ENCODE data around the gene UBA1.
A peak's percentile ranks its signal among the peaks of the same experiment; 100 is the strongest.

UBA1 gene

DNA sequence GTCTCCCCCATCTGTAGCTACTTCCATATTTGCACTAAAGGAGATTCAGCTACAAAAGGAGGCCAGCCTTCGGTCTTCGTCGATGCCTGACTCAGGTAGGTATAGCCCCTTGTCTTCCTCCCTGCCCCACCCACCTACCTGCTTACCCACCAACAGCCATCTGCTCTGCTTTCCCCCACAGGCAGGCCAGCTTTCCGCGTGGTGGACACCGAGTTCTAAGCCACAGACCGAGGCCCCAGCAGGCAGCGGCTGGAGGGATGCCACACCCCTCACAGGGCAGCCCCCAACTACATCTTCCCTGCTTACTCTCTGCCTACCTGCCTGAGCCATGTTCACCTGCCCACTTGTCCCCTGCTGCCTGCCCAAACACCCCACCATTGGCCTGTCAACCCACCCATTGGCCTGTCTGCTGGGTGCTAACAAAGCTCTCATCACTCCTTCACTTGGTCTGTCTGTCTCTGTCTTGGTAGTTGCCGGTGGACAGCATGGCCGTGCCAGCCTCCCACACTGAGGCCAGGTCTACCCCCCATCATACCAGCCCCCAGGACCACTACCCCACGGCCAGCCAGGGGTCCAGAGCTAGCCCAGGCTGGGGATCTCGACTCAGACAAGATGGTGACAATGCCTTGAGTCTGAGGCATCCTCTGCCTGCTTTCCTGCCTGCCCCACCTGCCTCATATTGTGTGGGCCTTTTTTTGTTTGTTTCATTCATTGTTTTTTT is 35.1 kb downstream of the UBA1 start:
- no peak for DNase-seq (ENCODE audit: low read depth in 4 of 4, low spot score in 1 of 4)

DNA sequence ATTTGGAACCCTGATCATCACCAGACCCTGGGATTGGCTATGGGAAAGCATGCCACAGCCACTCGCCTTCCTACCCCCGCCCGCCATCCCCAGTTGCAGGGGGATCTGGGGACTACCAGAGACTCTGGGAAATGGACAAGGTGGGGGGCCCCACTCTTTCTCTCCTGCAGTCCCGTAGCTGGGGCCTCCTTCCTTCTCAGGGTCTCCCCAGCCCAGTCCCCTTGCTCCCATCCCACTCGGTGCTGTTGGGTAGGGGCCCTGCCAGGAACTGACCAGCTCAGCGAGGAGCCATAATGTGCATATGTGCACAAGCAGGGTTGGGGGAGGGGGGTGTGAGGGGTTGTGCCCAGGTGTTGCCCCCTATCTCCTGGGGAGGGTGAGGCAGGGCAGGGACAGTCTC is 35.8 kb downstream of the UBA1 start:
- DNase-seq (ENCODE audit: low read depth in 4 of 4, low spot score in 1 of 4), result no peak

DNA sequence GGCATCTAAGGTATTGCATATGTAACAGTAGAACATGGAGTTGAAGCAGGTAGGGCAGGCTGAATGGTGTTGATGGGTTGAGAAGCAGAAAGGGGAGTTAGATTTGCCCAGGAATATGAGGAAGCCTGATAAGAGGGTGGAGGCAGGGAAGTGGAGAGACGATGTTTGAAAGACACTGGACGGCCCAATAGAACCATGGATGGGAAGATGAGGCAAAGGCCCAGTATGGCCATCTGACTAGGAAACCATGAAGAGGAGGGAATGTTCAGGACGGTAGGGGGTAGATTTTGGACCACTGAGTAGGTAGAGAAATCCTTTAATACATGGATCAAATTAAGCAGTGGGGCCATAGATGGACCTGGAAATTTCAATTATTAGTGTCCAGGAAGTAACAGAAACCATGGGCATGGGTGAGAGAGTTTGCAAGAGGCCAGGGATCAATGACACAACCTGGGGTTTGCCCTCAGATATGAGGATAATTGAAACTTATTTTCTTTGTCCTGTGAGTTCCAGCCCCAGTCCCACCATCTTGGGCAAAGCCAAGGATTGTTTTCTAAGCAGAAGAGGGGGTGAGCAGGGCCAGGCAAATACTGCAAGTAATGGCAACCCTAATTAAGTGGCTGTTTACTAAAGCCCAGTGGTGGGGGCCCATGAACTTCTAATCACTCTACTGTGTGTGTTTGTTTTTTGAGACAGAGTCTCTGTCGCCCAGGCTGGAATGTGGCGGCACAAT is 36.7 kb downstream of the UBA1 start:
- no peak for DNase-seq (ENCODE audit: low read depth in 4 of 4, low spot score in 1 of 4)

DNA sequence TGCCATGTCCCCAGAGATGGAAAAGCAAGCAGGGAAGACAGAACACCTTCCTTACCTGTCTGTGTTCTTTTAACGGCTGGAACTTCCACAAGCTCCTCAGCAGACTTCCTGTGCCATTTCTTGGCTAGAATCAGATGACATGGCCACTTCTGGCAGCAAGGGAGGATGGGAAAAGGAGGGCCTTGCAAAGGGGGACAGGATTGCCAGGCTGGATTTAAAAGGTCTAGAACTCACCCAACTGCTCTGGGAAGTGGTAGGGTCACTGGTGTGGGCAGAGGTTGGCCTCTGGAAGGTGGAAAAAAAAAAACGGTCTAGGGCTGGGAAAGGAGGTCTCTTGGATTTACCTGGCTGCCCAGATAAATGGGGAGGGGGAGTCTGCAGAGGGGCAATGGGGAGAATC is 37.5 kb downstream of the UBA1 start:
- DNase-seq (ENCODE audit: low read depth in 4 of 4, low spot score in 1 of 4), result no peak

DNA sequence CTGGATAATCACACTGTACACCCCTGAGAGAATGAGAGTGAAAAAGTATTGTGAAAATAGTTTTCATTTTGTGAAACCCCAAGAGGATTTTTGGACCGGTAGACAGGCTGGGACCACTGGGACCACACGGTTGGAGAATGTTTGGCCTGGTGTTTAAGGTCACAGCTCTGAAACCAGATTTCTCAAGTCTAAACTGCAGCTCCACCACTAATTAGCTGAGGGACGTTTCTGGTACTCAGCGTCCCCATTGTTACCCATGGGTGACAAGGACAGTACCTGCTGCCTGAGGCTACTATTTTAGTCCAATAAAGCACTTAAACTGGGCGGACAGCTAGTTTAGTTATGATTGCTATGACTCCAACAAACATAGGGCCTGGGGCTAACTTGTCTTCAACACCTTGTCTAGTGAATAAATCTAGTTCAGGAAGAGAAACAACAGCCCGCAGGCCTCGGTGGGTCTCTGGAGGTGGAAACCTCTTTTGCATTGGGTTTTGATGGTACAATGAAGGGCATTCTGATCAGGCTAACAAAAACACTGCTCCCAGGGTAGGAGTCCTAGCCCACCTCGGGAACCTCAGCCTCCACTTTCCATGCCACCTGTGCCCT is 38.7 kb downstream of the UBA1 start:
- no peak for DNase-seq (ENCODE audit: low read depth in 4 of 4, low spot score in 1 of 4)

DNA sequence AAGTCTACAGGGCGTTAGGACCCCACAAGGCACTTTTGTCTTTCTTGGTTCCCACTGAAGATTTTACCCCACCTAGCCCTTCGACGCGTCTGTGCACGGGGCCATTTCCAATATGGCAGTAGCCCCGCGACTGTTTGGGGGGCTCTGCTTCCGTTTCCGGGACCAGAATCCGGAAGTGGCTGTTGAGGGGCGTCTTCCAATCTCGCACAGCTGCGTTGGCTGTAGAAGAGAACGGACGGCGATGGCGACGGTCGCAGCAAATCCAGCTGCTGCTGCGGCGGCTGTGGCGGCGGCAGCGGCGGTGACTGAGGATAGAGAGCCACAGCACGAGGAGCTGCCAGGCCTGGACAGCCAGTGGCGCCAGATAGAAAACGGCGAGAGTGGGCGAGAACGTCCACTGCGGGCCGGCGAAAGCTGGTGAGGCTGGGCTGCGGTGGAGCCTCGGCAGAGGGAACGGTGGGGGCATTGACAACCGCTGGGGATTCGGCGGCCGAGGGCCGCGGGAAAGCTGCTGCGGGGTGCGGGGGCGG is 39.2 kb downstream of the UBA1 start, which contains the start of gene USP11:
Gene USP11 (plus strand): TSS at position 207 of the 530 bp plus-strand sequence. CDS start 35 bp downstream, at position 242.
- no peak for DNase-seq (ENCODE audit: low read depth in 4 of 4, low spot score in 1 of 4)

DNA sequence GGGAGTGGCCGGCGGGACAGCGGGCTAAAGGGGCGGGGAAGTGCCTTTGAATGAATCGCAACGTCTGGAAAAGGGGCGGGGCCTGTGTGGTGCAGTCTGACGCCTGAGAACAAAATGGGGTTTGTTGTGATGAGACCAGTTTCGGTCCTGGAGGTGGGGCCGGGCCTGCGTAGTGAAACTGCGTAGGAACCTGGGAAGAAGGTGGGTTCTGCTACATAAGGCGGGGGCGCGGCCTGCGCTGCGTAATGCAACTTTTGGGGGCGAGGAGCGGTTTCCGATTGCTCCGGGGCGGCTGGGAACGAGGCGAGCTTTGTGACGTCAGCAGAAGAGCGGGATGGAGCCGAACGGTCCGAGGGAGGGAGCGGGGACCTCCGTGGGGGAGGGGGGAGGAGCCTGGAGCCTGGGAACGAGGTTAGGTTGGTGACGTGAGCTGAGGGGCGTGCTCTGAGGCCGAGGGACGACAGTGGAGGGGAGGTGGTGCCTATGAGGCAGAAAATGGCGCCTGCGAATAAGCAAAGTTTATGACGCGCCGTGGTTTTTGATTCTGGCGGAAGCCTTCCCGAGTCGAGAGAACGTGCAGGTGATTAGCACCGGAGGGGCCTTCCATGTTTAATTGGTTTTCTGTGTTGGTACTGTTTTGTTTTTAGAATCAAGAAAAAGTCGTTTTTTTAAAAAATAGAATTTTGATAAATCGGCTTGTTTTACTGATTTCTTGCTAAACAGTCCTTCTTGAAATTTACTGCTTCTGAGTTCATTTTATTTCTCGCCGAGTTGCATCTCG is 39.9 kb downstream of the UBA1 start:
- peak; percentile 65 to 87 (median 84) for DNase-seq (ENCODE audit: low read depth in 4 of 4, low spot score in 1 of 4)

DNA sequence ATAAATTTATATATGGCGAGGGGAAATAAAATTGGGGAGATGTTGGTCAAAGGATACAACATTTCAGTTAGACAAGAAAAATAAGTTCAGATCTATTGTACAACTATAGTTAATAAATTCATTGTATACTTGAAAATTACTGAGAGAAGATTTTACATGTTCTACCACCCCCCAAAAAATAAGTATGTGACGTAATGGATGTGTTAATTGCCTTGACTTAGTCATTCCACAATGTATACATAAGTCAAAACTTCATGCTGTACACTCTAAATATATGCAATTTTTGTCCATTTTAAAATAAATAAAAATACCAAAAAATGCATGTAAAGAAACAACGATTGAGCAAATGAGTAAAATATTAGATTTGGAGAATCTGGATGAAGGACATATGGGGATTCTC is 41.0 kb downstream of the UBA1 start:
- DNase-seq (ENCODE audit: low read depth in 4 of 4, low spot score in 1 of 4), result no peak

DNA sequence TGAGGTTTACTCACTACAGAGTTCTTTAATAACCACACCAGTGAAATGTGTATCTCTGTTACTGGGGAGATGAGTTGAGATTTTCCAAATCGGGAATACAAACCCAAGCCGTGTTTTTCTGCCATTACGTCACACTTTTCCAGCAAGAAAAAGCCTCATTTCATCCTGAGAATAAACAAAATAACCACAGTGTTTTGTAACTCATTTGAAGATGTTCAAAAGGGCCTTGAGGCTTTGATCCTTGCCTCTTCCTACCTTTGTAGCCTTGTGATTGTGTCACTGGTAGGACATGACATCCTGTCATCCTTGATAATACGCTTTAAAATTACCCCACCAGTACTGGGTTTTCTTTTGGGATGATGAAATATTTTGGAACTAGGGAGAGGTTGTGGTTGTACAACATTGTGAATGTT is 42.1 kb downstream of the UBA1 start:
- no peak for DNase-seq (ENCODE audit: low read depth in 4 of 4, low spot score in 1 of 4)

DNA sequence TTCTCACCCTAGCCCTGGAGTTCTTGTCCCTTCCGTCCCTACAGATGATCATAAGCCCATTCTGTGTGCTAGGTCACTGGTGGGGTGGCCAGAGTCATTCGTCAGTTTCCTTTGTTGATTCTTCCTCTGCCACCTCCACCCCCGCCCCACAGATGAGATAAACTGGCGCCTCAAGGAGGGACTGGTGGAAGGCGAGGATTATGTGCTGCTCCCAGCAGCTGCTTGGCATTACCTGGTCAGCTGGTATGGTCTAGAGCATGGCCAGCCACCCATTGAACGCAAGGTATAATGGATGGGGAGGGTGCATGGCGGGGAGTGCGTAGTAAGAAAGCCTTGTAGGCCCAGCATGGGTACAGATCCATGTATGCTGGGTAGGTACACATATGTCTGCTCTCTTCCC is 45.6 kb downstream of the UBA1 start:
- DNase-seq (ENCODE audit: low read depth in 4 of 4, low spot score in 1 of 4), result no peak

DNA sequence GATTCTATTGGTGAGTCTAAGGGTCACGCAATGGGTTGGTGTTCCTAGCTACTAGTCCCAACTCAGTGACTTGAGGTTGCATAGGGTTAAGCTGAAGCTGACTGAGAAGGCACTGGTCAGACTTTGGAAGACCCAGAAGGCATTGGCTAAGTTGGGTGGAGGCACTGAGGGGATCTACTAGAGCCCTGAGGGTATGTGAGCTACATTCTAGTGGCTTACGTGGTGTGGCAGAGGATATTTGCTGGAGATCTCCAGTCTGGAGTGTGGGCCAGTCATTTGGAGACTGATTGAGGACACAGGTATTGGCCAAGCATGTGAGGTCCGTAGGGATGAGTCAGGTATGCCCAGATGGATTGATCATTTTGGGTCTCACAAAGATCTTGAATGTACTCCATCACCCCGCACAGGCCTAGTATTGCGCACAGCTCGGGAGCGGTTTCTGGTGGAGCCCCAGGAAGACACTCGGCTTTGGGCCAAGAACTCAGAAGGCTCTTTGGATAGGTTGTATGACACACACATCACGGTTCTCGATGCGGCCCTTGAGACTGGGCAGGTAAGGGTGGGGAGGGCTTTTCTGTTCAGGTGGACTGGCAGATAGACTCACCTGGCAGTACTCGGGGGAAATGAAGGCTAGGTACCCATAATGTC is 46.4 kb downstream of the UBA1 start:
- no peak for DNase-seq (ENCODE audit: low read depth in 4 of 4, low spot score in 1 of 4)

DNA sequence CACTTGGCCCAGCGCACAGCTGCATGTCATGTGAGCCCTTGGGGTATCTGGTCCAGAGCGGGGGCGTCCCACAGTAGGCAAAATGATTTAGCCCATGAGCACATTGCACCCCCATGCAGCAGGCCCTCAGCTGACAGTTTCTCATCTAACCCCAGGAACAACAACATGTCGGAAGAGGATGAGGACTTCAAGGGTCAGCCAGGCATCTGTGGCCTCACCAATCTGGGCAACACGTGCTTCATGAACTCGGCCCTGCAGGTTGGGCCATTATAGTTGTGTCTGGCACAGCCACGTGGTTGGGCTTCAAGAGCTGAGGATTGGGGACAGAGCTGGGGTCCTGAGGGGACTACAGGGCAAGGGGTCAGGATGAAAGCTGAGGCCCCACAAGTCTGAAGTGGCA is 47.0 kb downstream of the UBA1 start:
- no peak for DNase-seq (ENCODE audit: low read depth in 4 of 4, low spot score in 1 of 4)

DNA sequence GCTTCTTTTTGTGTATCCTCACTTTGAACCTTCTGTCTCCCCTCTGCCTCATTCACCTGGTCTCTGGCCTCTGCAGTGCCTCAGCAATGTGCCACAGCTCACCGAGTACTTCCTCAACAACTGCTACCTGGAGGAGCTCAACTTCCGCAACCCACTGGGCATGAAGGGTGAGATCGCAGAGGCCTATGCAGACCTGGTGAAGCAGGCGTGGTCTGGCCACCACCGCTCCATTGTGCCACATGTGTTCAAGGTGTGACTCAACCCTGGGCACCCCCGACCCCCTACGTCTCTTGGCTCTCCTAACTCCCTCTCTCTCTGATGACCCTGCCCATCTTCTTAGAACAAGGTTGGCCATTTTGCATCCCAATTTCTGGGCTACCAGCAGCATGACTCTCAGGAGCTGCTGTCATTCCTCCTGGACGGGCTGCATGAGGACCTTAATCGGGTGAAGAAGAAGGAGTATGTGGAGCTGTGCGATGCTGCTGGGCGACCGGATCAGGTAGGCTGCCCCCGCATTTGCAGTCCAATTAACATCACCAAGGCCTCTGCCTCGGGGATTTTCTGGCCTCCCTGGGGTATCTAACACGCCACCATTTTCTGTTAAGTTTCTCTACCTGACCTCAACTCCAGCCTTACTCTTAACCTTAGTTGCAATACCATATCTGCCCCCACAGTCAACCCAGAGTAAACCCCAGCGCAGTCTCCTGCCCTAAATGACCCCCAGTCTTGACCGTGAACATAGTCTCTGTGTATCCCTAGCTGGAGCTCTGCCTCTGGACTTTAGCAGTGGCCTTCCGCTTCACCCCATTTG is 47.8 kb downstream of the UBA1 start:
- DNase-seq (ENCODE audit: low read depth in 4 of 4, low spot score in 1 of 4), result no peak

DNA sequence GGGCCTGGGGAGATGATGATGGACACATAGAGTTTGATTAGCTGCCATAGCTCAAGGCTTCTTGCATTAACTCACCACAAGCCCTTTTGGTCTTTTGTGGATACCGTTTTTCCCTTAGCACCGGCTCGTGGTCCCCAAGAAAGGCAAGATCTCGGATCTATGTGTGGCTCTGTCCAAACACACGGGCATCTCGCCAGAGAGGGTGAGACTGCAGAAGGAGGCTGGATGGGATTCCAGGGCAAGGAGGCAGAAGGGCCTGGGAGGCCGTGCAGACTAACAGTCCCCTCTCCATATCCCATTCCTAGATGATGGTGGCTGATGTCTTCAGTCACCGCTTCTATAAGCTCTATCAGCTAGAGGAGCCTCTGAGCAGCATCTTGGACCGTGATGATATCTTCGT is 48.7 kb downstream of the UBA1 start:
- DNase-seq (ENCODE audit: low read depth in 4 of 4, low spot score in 1 of 4), result no peak

DNA sequence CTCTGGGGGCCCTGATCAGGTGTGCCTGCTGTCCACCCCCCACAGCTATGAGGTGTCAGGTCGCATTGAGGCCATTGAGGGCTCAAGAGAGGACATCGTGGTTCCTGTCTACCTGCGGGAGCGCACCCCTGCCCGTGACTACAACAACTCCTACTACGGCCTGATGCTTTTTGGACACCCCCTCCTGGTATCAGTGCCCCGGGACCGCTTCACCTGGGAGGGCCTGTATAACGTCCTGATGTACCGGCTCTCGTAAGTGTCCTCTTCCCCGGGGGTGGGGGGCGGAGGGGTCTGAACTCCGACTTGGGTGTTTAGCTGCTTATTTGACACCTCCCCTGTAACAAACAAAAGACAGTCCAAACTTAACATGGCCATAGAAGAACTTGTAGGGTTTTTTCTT is 49.7 kb downstream of the UBA1 start:
- no peak for DNase-seq (ENCODE audit: low read depth in 4 of 4, low spot score in 1 of 4)

DNA sequence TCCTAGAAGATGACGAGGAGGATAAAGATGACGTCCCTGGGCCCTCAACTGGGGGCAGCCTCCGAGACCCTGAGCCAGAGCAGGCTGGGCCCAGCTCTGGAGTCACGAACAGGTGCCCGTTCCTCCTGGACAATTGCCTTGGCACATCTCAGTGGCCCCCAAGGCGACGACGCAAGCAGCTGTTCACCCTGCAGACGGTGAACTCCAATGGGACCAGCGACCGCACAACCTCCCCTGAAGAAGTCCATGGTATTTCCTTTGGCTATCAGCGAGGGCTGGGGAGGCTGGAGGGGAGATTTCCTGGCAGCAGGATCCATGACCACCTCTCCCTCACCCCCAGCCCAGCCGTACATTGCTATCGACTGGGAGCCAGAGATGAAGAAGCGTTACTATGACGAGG is 51.0 kb downstream of the UBA1 start:
- no peak for DNase-seq (ENCODE audit: low read depth in 4 of 4, low spot score in 1 of 4)

DNA sequence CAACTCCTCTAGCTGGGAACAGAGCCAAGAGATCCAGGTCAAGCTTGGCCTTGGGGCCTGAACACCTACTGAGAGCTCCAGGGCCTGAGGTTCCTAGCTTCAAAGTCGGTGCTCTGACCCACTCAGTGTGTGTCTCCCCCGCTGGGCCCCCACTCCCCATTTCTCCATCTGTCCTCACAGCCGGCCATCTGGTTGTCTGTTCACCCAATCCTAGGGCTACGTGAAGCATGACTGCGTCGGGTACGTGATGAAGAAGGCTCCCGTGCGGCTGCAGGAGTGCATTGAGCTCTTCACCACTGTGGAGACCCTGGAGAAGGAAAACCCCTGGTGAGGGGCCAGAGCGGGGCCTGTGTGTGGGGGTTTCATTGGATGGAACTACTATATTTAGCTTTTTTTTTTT is 51.5 kb downstream of the UBA1 start:
- DNase-seq (ENCODE audit: low read depth in 4 of 4, low spot score in 1 of 4), result no peak

DNA sequence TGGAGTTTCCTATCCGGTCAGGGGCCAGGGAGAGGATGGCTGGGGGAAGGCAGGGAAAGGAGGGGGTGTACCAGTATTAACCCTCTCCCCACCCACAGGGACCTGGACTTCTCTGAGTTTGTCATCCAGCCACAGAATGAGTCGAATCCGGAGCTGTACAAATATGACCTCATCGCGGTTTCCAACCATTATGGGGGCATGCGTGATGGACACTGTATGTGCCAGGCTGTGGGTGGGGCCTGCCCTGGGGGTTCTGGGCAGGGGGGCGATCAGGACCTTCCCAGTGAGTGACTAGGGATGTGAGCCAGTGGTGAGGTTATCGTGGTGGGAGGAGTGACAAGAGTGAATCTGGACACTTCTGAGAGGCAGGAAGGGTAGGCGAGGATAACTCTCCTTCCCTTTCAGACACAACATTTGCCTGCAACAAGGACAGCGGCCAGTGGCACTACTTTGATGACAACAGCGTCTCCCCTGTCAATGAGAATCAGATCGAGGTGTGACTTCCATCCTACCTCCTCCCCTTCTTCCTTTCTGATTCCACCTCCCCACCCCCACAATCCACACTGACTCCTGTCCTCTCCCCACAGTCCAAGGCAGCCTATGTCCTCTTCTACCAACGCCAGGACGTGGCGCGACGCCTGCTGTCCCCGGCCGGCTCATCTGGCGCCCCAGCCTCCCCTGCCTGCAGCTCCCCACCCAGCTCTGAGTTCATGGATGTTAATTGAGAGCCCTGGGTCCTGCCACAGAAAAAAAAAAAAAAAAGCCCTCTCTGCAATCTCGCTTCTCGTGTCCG is 53.8 kb downstream of the UBA1 start:
- DNase-seq (ENCODE audit: low read depth in 4 of 4, low spot score in 1 of 4), result no peak

DNA sequence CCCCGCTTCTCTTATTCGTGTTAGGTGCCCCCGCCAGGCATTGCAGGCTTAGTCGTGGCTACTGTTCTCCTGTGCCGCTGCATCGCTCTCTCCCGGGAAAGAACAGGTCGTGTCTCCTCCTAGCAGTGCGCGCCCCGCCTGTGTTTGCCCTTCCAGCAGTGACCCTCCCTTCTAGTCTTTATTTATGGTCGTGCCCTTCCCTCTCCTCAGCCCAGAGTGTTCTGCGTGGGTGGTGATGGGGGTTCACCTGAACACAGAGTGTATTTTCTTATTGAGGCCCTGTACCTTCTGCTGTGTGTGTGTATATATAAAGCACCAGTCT is 54.3 kb downstream of the UBA1 start:
- DNase-seq (ENCODE audit: low read depth in 4 of 4, low spot score in 1 of 4), result no peak
